ENCODE measurements around the gene RAB34.
"Not testable (repeated sequence)": the region's sequence is repeated elsewhere in the genome, so short reads cannot be mapped to it uniquely, and the experiment has no call there.

RAB34 gene

DNA sequence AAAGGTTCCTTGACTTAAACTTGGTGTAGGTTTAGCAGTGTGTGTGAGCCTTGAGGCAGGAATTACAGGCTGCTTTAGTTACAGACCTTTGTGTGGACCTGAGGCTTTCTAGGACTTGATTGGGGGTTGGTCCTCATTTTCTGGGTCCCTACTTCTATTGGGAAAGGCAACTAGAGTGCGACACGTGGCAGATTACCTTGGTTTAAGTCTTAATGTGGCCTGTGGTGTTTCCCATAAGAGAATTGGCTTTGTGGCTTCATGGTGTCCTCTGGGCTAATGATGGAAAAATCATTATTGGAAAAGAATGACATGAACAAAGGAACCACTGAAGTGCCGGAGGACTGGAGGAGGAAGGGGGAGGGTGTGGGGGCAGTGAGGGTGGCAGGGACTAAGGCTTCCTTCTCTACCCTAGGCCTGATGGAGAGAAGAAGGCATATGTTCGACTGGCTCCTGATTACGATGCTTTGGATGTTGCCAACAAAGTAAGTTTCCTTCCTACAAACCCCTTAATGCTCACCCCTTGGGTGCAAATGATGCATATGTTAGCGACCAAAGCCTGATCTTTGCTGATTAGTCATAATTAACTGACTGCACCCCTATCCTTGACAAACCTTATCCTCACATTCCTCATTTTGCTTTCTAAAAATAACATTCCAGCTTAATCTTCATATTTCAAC, 5.6 kb upstream of the RAB34 start:
- no peak overlapping the region for H3K4me3 ChIP-seq (ENCODE audit: low read length)
- DNase-seq (ENCODE audit: low read depth), result no peak
- TF ChIP-seq, protein P1, sequence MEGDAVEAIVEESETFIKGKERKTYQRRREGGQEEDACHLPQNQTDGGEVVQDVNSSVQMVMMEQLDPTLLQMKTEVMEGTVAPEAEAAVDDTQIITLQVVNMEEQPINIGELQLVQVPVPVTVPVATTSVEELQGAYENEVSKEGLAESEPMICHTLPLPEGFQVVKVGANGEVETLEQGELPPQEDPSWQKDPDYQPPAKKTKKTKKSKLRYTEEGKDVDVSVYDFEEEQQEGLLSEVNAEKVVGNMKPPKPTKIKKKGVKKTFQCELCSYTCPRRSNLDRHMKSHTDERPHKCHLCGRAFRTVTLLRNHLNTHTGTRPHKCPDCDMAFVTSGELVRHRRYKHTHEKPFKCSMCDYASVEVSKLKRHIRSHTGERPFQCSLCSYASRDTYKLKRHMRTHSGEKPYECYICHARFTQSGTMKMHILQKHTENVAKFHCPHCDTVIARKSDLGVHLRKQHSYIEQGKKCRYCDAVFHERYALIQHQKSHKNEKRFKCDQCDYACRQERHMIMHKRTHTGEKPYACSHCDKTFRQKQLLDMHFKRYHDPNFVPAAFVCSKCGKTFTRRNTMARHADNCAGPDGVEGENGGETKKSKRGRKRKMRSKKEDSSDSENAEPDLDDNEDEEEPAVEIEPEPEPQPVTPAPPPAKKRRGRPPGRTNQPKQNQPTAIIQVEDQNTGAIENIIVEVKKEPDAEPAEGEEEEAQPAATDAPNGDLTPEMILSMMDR (IDR thresholded peaks at IDR 0.05; ENCODE audit: insufficient read depth, low read depth, low read length, missing control alignments), result no peak

DNA sequence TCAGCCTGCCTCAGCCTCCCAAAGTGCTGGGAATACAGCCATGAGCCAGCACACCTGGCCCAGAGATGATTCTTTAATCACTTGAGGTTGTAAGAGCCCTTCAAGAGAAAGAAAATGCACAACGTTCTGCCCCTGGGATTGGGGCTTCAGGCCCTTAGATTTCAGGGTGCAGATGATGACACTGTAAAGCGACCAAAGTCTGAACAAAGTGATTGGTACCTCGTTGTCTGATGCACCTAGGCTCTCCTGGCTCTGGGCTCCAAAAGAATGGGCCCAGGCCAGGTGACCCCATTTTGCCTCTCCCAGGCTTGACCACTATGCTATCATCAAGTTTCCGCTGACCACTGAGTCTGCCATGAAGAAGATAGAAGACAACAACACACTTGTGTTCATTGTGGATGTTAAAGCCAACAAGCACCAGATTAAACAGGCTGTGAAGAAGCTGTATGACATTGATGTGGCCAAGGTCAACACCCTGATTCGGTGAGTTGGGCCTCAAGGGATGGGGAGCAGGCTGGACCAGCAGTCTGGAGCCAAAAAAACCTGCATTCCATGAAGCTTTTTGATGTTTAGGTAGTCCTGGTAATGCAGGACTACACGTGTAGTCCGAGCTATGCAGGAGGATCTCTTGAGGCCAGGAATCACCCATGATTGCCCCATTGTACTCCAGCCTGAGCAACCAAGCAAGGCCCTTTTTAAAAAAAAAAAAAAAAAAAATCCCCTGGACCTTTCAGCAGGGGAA, 4.9 kb upstream of the RAB34 start:
- TF ChIP-seq, protein P1 (IDR thresholded peaks at IDR 0.05; ENCODE audit: insufficient read depth, low read depth, low read length, missing control alignments), result no peak
- DNase-seq (ENCODE audit: low read depth), result no peak
- H3K4me3 ChIP-seq (ENCODE audit: low read length), result peak overlapping the region; percentile 25

DNA sequence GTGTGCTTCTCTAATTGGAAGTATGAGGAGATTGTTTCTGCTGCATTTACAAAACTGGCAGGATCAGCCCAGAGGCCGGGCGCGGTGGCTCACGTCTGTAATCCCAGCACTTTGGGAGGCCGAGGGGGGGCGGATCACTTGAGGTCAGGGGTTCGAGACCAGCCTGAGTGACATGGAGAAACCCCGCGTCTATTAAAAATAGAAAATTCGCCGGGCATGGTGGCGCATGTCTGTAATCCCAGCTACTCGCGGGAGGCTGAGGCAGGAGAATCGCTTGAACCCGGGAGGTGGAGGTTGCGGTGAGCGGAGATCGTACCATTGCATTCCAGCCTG, 3.3 kb upstream of the RAB34 start:
- not testable (repeated sequence) for DNase-seq (ENCODE audit: low read depth)
- H3K4me3 ChIP-seq (ENCODE audit: low read length), result peak overlapping the region; percentile 99

GRCh38 chr17:28720247-28720996, 2.8 kb upstream of the RAB34 start:
- H3K4me3 ChIP-seq (ENCODE audit: low read length), result peak overlapping the region; percentile 99
- TF ChIP-seq, protein P1 (IDR thresholded peaks at IDR 0.05; ENCODE audit: insufficient read depth, low read depth, low read length, missing control alignments), result no peak
- no peak for DNase-seq (ENCODE audit: low read depth)

- H3K4me3 ChIP-seq (ENCODE audit: low read length), result peak overlapping the region; percentile 99
- TF ChIP-seq, protein P1 (IDR thresholded peaks at IDR 0.05; ENCODE audit: insufficient read depth, low read depth, low read length, missing control alignments), result no peak
- DNase-seq (ENCODE audit: low read depth), result no peak
Observed at GRCh38 chr17:28719021-28719433, 1.4 kb upstream of the RAB34 start.

- peak overlapping the region; percentile 99 for H3K4me3 ChIP-seq (ENCODE audit: low read length)
- TF ChIP-seq, protein P1 (IDR thresholded peaks at IDR 0.05; ENCODE audit: insufficient read depth, low read depth, low read length, missing control alignments), result no peak
- no peak for DNase-seq (ENCODE audit: low read depth)
Observed at GRCh38 chr17:28718333-28719020, 809 bp upstream of the RAB34 start.

All from epithelial cell of esophagus (primary cell).